GM12873 (cell line): ENCODE results near the gene PPARGC1A.

Experiments
- CTCF ChIP-seq: IDR thresholded peaks from 2 replicates; pipeline ENCODE4 v1.5.1; 2012; ENCODE audit warnings: low read depth, mild to moderate bottlenecking, moderate library complexity, low read length, control low read depth; ENCODE audit not compliant: insufficient read depth; ENCODE audit errors: missing control alignments

Gene PPARGC1A

DNA sequence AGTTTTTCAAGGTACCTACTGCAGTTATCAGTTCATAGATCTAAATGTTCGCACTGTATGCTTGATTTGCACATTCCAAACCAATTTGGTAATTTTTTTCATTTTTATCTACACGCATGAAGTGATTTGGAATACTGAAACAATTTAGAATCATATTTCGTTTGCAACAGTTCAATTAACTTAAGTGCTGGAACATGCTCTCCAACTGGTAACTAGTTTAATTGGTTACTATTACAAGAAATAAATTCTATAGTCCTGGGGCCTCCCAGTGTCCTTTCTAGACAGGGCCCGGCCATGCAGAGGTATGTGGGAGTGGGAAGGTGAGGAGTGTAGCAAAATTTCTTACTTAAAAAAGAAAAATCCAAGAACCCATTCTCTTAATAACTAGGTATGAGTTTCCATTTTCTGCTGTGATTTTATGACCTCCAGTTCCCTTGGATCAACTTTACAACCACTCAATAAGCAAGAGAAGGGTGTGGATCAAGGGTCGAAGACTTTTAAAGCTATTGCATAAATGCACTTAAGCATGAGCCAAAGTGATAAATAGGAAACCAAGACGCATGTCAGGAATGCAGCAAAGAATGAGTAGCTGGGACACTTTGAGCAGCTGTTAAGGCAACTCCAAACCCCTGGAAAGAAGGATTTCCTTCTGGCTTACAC, 106.9 kb downstream of the PPARGC1A start:
- TF ChIP-seq CTCF: no peak

GRCh38 chr4:23779839-23780238, 110.0 kb downstream of the PPARGC1A start:
- TF ChIP-seq CTCF: no peak

DNA sequence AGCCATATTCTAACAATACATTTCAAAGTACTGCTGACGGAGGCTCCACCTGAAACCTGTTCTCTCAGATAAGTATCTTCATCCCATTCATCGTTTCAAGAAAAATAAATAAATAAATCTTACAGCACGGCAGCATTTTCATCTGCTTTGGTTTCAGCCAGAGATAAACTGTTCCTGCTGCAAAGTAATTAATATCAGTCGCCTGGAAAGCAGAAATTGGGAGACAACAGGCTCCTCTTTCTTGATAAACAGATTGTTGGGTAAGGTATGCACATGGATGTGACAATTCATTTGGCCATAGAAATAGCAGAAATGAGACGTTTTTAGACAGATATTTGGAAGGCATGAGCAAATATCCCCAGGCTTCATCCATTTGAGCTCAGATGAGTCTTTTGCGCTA, 110.4 kb downstream of the PPARGC1A start:
- TF ChIP-seq CTCF: no peak

DNA sequence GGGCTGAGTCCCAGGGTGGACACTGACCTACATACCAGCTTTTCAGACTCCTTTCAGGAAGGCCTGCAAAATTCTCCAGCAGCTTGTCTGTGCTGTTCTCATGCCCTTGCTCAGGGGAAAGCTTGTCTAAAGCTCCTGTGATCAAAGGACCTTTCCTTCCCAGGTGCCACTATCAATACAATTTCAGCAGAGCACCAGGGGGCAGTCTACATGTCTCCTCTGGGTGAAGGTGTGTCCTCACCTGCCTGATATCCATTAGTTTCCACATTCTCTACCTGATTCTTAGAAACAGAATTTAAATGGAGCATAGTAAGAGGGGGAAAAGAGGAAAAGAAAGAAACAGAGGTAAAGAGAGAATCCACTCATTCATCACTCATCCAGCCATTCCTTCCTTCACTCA, 114.2 kb downstream of the PPARGC1A start:
- TF ChIP-seq CTCF: no peak

GRCh38 chr4:23774909-23775308, 114.9 kb downstream of the PPARGC1A start:
- TF ChIP-seq CTCF: no peak

DNA sequence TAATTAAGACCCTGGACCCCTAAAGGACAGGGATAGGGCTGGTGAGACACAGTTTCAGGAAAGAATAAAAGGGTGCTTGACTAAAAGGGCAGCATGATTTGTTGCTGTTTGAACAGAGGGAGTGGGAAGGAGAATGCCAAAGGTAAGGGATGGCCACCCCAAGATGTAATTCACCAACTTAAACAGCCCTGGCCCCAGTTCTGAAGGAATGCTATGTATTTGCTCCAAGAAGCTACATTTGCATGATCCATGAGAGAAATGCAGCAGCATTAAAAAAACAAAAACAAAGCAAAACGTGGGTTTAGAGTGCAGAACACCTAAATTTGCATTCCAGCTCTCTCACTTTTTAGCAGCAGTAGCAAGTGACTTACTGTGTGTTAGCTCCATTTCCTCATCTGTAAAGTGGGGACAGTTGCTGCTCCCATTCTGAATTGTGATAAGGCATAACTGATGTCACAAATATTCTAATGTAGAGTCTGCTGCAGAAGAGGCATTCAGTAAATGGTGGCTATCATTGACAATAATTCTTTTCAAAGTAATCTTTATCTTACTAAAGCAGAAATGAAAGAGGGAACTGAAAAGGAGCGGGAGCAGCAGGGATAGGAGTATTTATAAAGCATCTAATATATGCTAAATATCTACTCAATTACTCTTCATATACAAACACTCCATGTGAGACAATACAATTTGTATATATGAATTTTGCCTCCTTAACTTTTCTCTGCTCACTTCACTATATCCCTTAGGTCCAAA, 115.8 kb downstream of the PPARGC1A start:
- TF ChIP-seq CTCF: no peak

GRCh38 chr4:23770011-23770410, 119.8 kb downstream of the PPARGC1A start:
- no peak for TF ChIP-seq CTCF
